Measurements from ENCODE around the gene USP16. TPM values are rescaled to one million over a fixed set of nuclear protein-coding genes. Genes with fewer than 3 reads are reported as not detected.

Gene USP16
- total and polyA plus RNA-seq, 2 of the 13 experiments (the other 11 are each of a cell fraction or from before 2014, with no cell fraction given): 16.5 to 46.9 TPM

- TF ChIP-seq REXO4 (CRISPR knock-in tag; IDR thresholded peaks at IDR 0.05; ENCODE audit: borderline replicate concordance) (no peak), ZBTB10 (CRISPR knock-in tag; IDR thresholded peaks at IDR 0.05; ENCODE audit: borderline replicate concordance) (no peak), ZNF552 (CRISPR knock-in tag; IDR thresholded peaks at IDR 0.05; ENCODE audit: borderline replicate concordance) (no peak), PHF5A (CRISPR knock-in tag; IDR thresholded peaks at IDR 0.05; ENCODE audit: low read depth, unreplicated experiment) (no peak)
Measured at GRCh38 chr21:29025328-29025713, 853 bp downstream of the USP16 start (continued).

DNA sequence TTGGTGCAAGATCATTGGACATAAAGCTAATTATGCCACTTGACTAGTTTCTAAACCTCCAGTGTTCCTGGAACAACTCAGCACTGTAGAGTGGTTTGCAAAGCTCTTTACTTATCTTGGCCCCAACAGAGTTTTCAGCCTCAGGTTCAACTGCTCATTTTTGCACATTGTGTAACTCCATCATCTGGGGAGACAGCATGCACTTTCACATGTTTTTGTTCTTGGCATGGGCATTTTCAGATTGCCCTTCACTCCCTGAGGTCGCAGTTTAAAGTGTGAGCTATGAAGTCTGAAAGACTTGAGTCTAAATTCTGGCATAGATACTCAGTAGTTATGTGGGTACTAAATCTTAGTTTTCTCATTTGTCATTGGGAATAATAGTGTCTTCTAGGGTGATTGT, 5.1 kb downstream of the USP16 start:
- CTCF ChIA-PET (ENCODE audit: low intra/inter-chr PET ratio, low total read pairs): no interaction called here
- FAIRE-seq (no peak), ATAC-seq (no peak), DNase-seq (ENCODE audit: low spot score) (no peak)
- POLR2A ChIA-PET: no interaction called here
- BruUV-seq (replicated peaks): no TSS peak
- Histone ChIP-seq H3K79me2 (ENCODE audit: insufficient read depth, low read length) (peaks cover 32% of the 10 kb centered on the region), H3K9me3 (ENCODE audit: low read length) (no peaks in the 10 kb centered on the region), H3K4me3 (replicated peaks in 1 of 3; ENCODE audit: insufficient read depth in 1 of 3, low read depth in 2 of 3, low read length in 3 of 3) (no peak overlapping the region), H3K9ac (ENCODE audit: insufficient read depth, low read depth, low read length) (no peak overlapping the region), H3K27me3 (ENCODE audit: control insufficient read depth in 1 of 2, insufficient read depth in 2 of 2, low read length in 2 of 2) (no peaks in the 10 kb centered on the region; a peak in 1 of 5 replicates), H4K20me1 (ENCODE audit: insufficient read depth, low read length) (no peaks in the 10 kb centered on the region), H3K36me3 (replicated peaks in 1 of 2; ENCODE audit: control insufficient read depth in 1 of 2, insufficient read depth in 2 of 2, low read length in 2 of 2) (peaks cover 9 to 53% of the 10 kb centered on the region in 2 experiments), H3K4me2 (ENCODE audit: low read depth, low read length) (no peak overlapping the region), H2AFZ (ENCODE audit: low read length) (no peak overlapping the region), H3K4me1 (ENCODE audit: insufficient read depth, low read length) (peaks cover 16% of the 10 kb centered on the region), H3K27ac (ENCODE audit: extremely low read length, insufficient read depth, low read length) (no peak overlapping the region)
- intact Hi-C loops (cut with micrococcal nuclease; ENCODE audit: unreplicated experiment): no loop called here
- in situ Hi-C loops (cut with HindIII; ENCODE audit: extremely low pct_ligation_motif_present, low pct_unique_long_range_greater_than_20kb): no loop called here
- 92% methylated on average over 1 of the region's 1 CpG for WGBS (ENCODE audit: low lambda C conversion rate)
- TF ChIP-seq, protein P1, sequence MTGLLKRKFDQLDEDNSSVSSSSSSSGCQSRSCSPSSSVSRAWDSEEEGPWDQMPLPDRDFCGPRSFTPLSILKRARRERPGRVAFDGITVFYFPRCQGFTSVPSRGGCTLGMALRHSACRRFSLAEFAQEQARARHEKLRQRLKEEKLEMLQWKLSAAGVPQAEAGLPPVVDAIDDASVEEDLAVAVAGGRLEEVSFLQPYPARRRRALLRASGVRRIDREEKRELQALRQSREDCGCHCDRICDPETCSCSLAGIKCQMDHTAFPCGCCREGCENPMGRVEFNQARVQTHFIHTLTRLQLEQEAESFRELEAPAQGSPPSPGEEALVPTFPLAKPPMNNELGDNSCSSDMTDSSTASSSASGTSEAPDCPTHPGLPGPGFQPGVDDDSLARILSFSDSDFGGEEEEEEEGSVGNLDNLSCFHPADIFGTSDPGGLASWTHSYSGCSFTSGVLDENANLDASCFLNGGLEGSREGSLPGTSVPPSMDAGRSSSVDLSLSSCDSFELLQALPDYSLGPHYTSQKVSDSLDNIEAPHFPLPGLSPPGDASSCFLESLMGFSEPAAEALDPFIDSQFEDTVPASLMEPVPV (CRISPR knock-in tag; IDR thresholded peaks at IDR 0.05): no peak
- TF ChIP-seq ZNF770 (CRISPR knock-in tag; IDR thresholded peaks at IDR 0.05) (no peak), ZNF790 (CRISPR knock-in tag; IDR thresholded peaks at IDR 0.05; ENCODE audit: borderline replicate concordance) (no peak), ZBTB1 (CRISPR knock-in tag; IDR thresholded peaks at IDR 0.05; ENCODE audit: borderline replicate concordance) (no peak), FOXJ3 (CRISPR knock-in tag; IDR thresholded peaks at IDR 0.05; ENCODE audit: borderline replicate concordance) (no peak), ZUFSP (CRISPR knock-in tag; IDR thresholded peaks at IDR 0.05; ENCODE audit: borderline replicate concordance) (no peak), ZNF629 (CRISPR knock-in tag; conservative IDR thresholded peaks at IDR 0.05) (no peak)
- TF ChIP-seq, protein P2, sequence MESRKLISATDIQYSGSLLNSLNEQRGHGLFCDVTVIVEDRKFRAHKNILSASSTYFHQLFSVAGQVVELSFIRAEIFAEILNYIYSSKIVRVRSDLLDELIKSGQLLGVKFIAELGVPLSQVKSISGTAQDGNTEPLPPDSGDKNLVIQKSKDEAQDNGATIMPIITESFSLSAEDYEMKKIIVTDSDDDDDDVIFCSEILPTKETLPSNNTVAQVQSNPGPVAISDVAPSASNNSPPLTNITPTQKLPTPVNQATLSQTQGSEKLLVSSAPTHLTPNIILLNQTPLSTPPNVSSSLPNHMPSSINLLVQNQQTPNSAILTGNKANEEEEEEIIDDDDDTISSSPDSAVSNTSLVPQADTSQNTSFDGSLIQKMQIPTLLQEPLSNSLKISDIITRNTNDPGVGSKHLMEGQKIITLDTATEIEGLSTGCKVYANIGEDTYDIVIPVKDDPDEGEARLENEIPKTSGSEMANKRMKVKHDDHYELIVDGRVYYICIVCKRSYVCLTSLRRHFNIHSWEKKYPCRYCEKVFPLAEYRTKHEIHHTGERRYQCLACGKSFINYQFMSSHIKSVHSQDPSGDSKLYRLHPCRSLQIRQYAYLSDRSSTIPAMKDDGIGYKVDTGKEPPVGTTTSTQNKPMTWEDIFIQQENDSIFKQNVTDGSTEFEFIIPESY (CRISPR knock-in tag; IDR thresholded peaks at IDR 0.05): no peak

Data from HepG2 (cell line).